ENCODE measurements around the gene COL20A1.

DNA sequence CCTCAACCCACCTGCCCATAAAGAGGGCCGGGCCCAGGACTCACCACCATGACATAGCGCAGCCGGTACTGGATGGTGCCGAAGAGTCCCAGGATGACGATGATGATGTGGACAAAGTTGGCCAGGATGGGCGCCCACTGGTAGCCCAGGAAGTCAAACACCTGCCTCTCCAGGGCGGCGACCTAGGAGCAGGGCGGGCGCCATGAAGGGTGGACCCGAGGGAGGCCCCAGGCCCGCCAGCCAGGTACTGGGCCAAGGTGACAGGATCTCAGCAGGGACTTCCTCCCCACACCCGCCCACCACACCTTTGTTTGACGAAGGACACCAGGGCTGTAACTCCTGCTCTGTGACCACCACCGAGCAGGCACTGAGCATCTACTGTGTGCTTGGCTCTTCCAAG is 43.1 kb upstream of the COL20A1 start:
- TF ChIP-seq, protein P1, sequence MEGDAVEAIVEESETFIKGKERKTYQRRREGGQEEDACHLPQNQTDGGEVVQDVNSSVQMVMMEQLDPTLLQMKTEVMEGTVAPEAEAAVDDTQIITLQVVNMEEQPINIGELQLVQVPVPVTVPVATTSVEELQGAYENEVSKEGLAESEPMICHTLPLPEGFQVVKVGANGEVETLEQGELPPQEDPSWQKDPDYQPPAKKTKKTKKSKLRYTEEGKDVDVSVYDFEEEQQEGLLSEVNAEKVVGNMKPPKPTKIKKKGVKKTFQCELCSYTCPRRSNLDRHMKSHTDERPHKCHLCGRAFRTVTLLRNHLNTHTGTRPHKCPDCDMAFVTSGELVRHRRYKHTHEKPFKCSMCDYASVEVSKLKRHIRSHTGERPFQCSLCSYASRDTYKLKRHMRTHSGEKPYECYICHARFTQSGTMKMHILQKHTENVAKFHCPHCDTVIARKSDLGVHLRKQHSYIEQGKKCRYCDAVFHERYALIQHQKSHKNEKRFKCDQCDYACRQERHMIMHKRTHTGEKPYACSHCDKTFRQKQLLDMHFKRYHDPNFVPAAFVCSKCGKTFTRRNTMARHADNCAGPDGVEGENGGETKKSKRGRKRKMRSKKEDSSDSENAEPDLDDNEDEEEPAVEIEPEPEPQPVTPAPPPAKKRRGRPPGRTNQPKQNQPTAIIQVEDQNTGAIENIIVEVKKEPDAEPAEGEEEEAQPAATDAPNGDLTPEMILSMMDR (IDR thresholded peaks at IDR 0.05) = no peak
- no peak for TF ChIP-seq POLR2A (IDR thresholded peaks at IDR 0.05)

Data from right lobe of liver (tissue), 4 donors.